GM23338 (cell line): ENCODE data around the gene DNAH17. TPM values are rescaled to one million over a fixed set of nuclear protein-coding genes. Genes with fewer than 3 reads are reported as not detected.
A peak's percentile ranks its signal among the peaks of the same experiment; 100 is the strongest.

Experiments
- ATAC-seq: fragments of 200-7000 bp; cut with Tn5 transposase; 3 replicates; pipeline ENCODE4 v1.9.1; 2020
- DNase-seq: peaks from one replicate; pipeline ENCODE4 v3.0.0-alpha.2; 2015; ENCODE audit warnings: low spot score
- H2AFZ ChIP-seq: fragments of 200-600 bp; sonication (generic); 2 replicates; pipeline ENCODE4 v1.8.0; 2016; ENCODE audit warnings: antibody characterized with exemption, mild to moderate bottlenecking, moderate library complexity
- H3F3A ChIP-seq: fragments of 200-600 bp; sonication (generic); replicated peaks from 2 replicates; pipeline ENCODE4 v1.8.0; 2017; ENCODE audit warnings: antibody characterized with exemption, mixed run types, low read depth
- H3K27ac ChIP-seq: fragments of 200-600 bp; sonication (generic); 2 replicates; pipeline ENCODE4 v1.6.1; 2016; ENCODE audit warnings: low read depth
- H3K27me3 ChIP-seq: fragments of 200-600 bp; sonication (generic); 2 replicates; pipeline ENCODE4 v1.8.0; 2016; ENCODE audit warnings: mild to moderate bottlenecking, mixed run types, moderate library complexity; ENCODE audit not compliant: insufficient read depth
- H3K36me3 ChIP-seq: fragments of 200-600 bp; sonication (generic); 2 replicates; pipeline ENCODE4 v1.8.0; 2016; ENCODE audit warnings: mild to moderate bottlenecking; ENCODE audit not compliant: insufficient read depth
- H3K4me1 ChIP-seq: fragments of 200-600 bp; sonication (generic); 2 replicates; pipeline ENCODE4 v1.8.0; 2016; ENCODE audit warnings: mild to moderate bottlenecking, moderate library complexity; ENCODE audit not compliant: insufficient read depth
- H3K4me2 ChIP-seq: fragments of 200-600 bp; sonication (generic); 2 replicates; pipeline ENCODE4 v1.7.1; 2017; ENCODE audit warnings: mixed run types
- H3K4me3 ChIP-seq: fragments of 200-600 bp; sonication (generic); 2 replicates; pipeline ENCODE4 v1.6.1; 2016; ENCODE audit warnings: mixed run types
- H3K79me2 ChIP-seq: fragments of 200-600 bp; sonication (generic); replicated peaks from 2 replicates; pipeline ENCODE4 v1.8.0; 2017; ENCODE audit warnings: mild to moderate bottlenecking; ENCODE audit not compliant: insufficient read depth
- H3K9me2 ChIP-seq: fragments of 200-600 bp; sonication (generic); 2 replicates; pipeline ENCODE4 v1.8.0; 2017; ENCODE audit not compliant: insufficient read depth
- H4K20me1 ChIP-seq: fragments of 200-600 bp; sonication (generic); replicated peaks from 2 replicates; pipeline ENCODE4 v1.8.0; 2017; ENCODE audit warnings: mild to moderate bottlenecking; ENCODE audit not compliant: insufficient read depth
- H3K27ac Mint-ChIP-seq: 2 replicates; pipeline ENCODE4 v1.8.0; 2020; ENCODE audit warnings: inconsistent platforms, mild to moderate bottlenecking, moderate library complexity, mixed read lengths
- H3K27me3 Mint-ChIP-seq: 3 replicates; pipeline ENCODE4 v1.8.0; 2022; ENCODE audit warnings: low read depth, mild to moderate bottlenecking, moderate library complexity, mixed read lengths, inconsistent platforms; ENCODE audit not compliant: insufficient read depth, poor library complexity
- H3K36me3 Mint-ChIP-seq: 3 replicates; pipeline ENCODE4 v1.8.0; 2021; ENCODE audit warnings: low read depth, mild to moderate bottlenecking, inconsistent platforms, moderate library complexity, mixed read lengths
- H3K4me1 Mint-ChIP-seq: 3 replicates; pipeline ENCODE4 v1.8.0; 2020; ENCODE audit warnings: mild to moderate bottlenecking, inconsistent platforms, mixed read lengths
- H3K4me3 Mint-ChIP-seq: 3 replicates; pipeline ENCODE4 v1.8.0; 2021; ENCODE audit warnings: moderate library complexity, mild to moderate bottlenecking, inconsistent platforms, mixed read lengths
- H3K9me3 Mint-ChIP-seq: 3 replicates; pipeline ENCODE4 v1.8.0; 2020; ENCODE audit warnings: moderate library complexity, mild to moderate bottlenecking, inconsistent platforms, mixed read lengths
- CTCF ChIP-seq, 2 experiments: fragments of 200-600 bp in 1 of 2; sonication (generic) in 1 of 2; conservative IDR thresholded peaks; 2 replicates each; pipeline versions ENCODE4 v1.5.1 to v1.6.1; 2016 to 2017; ENCODE audit warnings: antibody characterized with exemption in 2 of 2, low read depth in 2 of 2, mild to moderate bottlenecking in 2 of 2, moderate library complexity in 1 of 2
- ETS1 ChIP-seq: IDR thresholded peaks from 2 replicates; pipeline ENCODE4 v1.6.1; 2016; ENCODE audit warnings: antibody characterized with exemption
- EZH2 ChIP-seq: fragments of 200-600 bp; sonication (generic); IDR thresholded peaks from one replicate; pipeline ENCODE4 v1.8.0; 2017; ENCODE audit warnings: antibody characterized with exemption, mild to moderate bottlenecking, low read depth; ENCODE audit not compliant: unreplicated experiment
- JUNB ChIP-seq: IDR thresholded peaks from one replicate; pipeline ENCODE4 v1.6.1; 2016; ENCODE audit warnings: antibody characterized with exemption; ENCODE audit not compliant: unreplicated experiment
- NANOG ChIP-seq: IDR thresholded peaks from 2 replicates; pipeline ENCODE4 v1.6.1; 2016; ENCODE audit warnings: antibody characterized with exemption, borderline replicate concordance
- POLR2AphosphoS5 ChIP-seq: IDR thresholded peaks from 2 replicates; pipeline ENCODE4 v1.6.1; 2016; ENCODE audit warnings: antibody characterized with exemption, low read depth
- REST ChIP-seq: IDR thresholded peaks from one replicate; pipeline ENCODE4 v1.6.1; 2018; ENCODE audit warnings: antibody characterized with exemption; ENCODE audit not compliant: unreplicated experiment
- STAT1 ChIP-seq: IDR thresholded peaks from one replicate; pipeline ENCODE4 v1.6.1; 2016; ENCODE audit warnings: antibody characterized with exemption; ENCODE audit not compliant: unreplicated experiment
- ZNF114 ChIP-seq: fragments of 250-450 bp; sonication (Bioruptor Pico); IDR thresholded peaks from 2 replicates; pipeline ENCODE4 v1.5.0; 2020; ENCODE audit warnings: mild to moderate bottlenecking, moderate library complexity
- ZNF331 ChIP-seq: fragments of 250-450 bp; sonication (Bioruptor Pico); IDR thresholded peaks from 2 replicates; pipeline ENCODE4 v1.5.0; 2020; ENCODE audit warnings: low read depth, mild to moderate bottlenecking, moderate library complexity
- ZNF462 ChIP-seq: fragments of 250-450 bp; sonication (Bioruptor Pico); IDR thresholded peaks from 2 replicates; pipeline ENCODE4 v1.5.0; 2020; ENCODE audit warnings: mild to moderate bottlenecking, moderate library complexity
- polyA plus RNA-seq: library from polyadenylated mRNA; unstranded; fragments of >200 nt; fragmentation: Nextera tagmentation; extraction: Ambion mirVana; gene quantifications from 2 replicates; pipeline ENCODE4 v1.2.1, GENCODE V29; 2016
- total RNA-seq: library from RNA; depleted of rRNA; stranded (reverse); fragments of >200 nt; shearing (Covaris generic); gene quantifications from 2 replicates; pipeline ENCODE4 v1.2.3, GENCODE V29; 2014

The DNAH17 gene
- total and polyA plus RNA-seq, 2 experiments from 2014 or later, result 0.59 to 2.0 TPM

GRCh38 chr17:78431692-78431958 is 145.6 kb downstream of the DNAH17 start:
- peak; percentile 9 for ATAC-seq
- Histone ChIP-seq H3K4me3 (no peak overlapping the region), H3K4me1 (peaks cover 6% of the 10 kb centered on the region; the same call in 1 of the 2 replicates), H3K36me3 (no peaks in the 10 kb centered on the region; the same call in 1 of the 2 replicates), H3K27me3 (no peaks in the 10 kb centered on the region), H4K20me1 (0 out of 2 replicates have a peak, but pooled peaks cover 3% of the 10 kb centered on the region), H3K27ac (peak overlapping the region; percentile 63; the same call in 1 of the 2 replicates), H3K4me2 (0 out of 2 replicates have a peak overlapping the region, but pooled peaks have one; percentile 14), H3K79me2 (no peaks in the 10 kb centered on the region), H3K9me2 (no peaks in the 10 kb centered on the region), H2AFZ (no peak overlapping the region), H3F3A (0 out of 2 replicates have a peak, but pooled peaks cover 8% of the 10 kb centered on the region)
- peaks cover 19% of the 10 kb centered on the region for H3K27me3 Mint-ChIP-seq
- TF ChIP-seq EZH2, result no peak
- no peak for TF ChIP-seq NANOG
- TF ChIP-seq STAT1, result no peak
- no peak for TF ChIP-seq CTCF (conservative IDR thresholded peaks at IDR 0.05; ENCODE audit: low read depth in 2 of 2)
- TF ChIP-seq ETS1, result no peak
- TF ChIP-seq POLR2AphosphoS5, result no peak
- no peak for TF ChIP-seq JUNB
- TF ChIP-seq ZNF331, result no peak
- no peak for TF ChIP-seq ZNF462 (CRISPR knock-in tag)
- no peak for TF ChIP-seq ZNF114 (CRISPR knock-in tag)
- no peak for TF ChIP-seq REST
- H3K9me3 Mint-ChIP-seq, result no peaks in the 10 kb centered on the region
- H3K36me3 Mint-ChIP-seq, result peaks cover 12% of the 10 kb centered on the region
- no peak overlapping the region for H3K4me3 Mint-ChIP-seq
- H3K4me1 Mint-ChIP-seq, result peaks cover 42% of the 10 kb centered on the region
- no peak for DNase-seq
- H3K27ac Mint-ChIP-seq, result peak overlapping the region; percentile 85
